Daoy (cell line): ENCODE data around the gene TPSG1. TPM values are rescaled to one million over a fixed set of nuclear protein-coding genes. Genes with fewer than 3 reads are reported as not detected.
"Not testable (repeated sequence)": the region's sequence is repeated elsewhere in the genome, so short reads cannot be mapped to it uniquely, and the experiment has no call there.

ENCODE experiments used
- DNase-seq: peaks from one replicate; pipeline ENCODE4 v3.0.0-alpha.2; 2015; ENCODE audit warnings: low read depth
- total RNA-seq: library from RNA; depleted of rRNA; stranded (reverse); fragments of >200 nt; shearing (Covaris generic); gene quantifications from 2 replicates; pipeline ENCODE4 v1.2.3, GENCODE V29; 2014

Gene TPSG1
- total RNA-seq, 1 experiment from 2014 or later: 0.23 TPM

DNA sequence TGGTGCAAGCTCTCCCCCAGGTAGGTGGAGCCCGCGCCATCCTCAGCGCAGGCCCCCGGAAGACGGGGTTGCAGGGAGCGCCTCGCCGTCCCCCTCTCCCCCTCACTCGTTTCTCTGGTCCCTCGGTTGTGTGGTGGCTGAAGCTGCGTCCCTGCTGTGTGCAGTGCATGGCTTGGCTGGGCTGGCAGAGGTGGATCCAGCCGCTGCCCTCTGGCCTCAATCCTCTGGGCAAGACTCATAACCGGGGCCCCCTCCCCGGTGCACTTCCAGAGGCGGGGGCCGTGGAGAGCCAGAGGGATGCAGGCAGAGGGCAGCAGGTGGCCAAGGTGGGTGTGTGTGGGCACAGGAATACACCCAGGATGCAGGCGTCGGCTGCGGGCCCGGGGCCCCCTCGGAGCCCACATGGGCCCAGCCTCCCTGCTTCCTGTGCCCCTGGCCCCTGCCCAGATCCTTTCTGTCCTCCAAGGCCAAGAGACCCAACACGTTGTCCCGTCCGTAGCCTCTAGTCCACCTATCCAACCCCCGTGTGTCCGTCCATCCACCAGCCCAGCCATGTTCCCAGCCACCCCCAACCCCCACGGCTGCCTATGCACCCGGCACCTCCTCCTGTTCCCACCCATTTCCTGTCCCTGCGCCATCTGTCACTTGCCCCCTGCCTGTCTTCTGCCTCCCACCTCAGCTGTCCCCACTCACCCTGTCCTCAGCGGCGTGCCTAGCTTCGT is 9.3 kb downstream of the TPSG1 start:
- DNase-seq: no peak

DNA sequence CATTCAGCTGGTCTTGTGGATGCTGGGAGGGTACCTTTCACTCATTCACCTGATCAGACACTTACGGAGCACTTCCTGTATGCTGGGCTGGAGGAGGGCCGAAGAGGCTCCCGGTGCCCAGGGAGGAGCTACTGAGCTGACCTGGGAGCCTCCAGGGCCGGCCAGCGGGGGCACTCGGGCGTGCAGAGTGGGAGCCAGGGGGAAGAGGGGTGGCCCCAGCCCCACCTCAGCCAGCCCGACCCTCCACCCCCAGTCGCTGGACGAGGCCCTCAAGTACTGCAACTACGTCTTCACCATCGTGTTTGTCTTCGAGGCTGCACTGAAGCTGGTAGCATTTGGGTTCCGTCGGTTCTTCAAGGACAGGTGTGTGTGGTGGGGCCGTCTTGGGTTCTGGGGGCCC is 10.3 kb downstream of the TPSG1 start:
- no peak for DNase-seq

DNA sequence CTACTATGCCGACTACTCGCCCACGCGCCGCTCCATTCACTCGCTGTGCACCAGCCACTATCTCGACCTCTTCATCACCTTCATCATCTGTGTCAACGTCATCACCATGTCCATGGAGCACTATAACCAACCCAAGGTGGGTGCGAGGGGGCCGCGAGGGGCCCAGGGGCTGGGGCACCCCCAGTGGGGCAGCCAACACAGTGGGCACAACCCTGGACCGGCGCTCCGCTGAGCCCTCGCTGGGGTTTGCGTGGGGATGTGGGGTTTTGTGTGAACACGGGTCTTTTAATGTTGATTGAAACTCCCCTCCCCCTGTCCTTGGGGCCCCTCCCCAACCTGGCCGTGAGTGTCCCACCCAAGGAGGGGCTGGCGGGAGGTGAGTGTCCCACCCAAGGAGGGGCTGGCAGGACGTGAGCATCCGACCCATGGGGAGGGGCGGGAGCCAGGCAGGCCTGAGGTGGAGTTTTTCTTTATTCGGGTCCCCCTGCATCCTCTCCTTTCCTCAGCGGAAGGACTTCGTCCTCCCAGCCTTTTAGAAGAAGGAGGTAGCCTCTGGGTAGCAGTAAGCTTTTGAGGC is 11.2 kb downstream of the TPSG1 start:
- no peak for DNase-seq

DNA sequence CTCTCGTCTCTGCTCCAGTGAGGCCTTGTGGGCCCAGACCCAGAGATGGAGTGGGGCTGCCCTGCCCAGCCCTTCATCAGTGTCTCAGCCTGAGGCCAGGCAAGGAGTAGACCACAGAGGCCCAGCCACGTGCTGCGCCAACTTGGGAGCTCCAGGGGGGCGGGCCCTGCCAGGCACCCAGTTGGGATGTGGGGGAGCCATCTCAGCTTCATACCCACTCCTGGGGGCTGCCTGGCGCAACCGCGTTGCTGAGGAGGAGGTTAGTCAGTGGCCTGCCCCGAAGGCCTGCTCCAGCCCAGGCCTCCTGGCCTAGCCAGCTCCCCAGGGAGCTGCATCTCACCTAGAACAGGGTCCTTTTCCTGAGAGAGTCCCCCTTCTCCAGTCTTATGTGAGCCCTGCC is 11.8 kb downstream of the TPSG1 start:
- no peak for DNase-seq

- no peak for DNase-seq
These were observed 12.4 kb downstream of the TPSG1 start for GRCh38 chr16:1212616-1213194.

GRCh38 chr16:1211451-1212268 is 13.4 kb downstream of the TPSG1 start:
- DNase-seq: no peak

DNA sequence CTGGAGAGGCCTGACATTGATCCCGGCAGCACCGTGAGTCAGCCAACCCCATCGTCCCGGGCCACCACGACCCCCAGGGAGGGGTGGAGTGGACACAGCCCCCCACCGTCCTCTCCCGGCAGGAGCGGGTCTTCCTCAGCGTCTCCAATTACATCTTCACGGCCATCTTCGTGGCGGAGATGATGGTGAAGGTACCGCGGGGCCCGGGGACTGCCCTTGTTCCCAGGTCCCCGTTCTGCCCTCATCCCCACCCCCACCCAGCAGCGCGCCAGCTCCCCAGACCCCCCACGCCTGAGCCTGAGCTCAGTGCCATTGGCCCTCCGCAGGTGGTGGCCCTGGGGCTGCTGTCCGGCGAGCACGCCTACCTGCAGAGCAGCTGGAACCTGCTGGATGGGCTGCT is 14.6 kb downstream of the TPSG1 start:
- DNase-seq: no peak

GRCh38 chr16:1209081-1209480 is 16.0 kb downstream of the TPSG1 start:
- DNase-seq: no peak

GRCh38 chr16:1208239-1208830 is 16.7 kb downstream of the TPSG1 start:
- DNase-seq: no peak

GRCh38 chr16:1206786-1207185 is 18.3 kb downstream of the TPSG1 start:
- DNase-seq: no peak

DNA sequence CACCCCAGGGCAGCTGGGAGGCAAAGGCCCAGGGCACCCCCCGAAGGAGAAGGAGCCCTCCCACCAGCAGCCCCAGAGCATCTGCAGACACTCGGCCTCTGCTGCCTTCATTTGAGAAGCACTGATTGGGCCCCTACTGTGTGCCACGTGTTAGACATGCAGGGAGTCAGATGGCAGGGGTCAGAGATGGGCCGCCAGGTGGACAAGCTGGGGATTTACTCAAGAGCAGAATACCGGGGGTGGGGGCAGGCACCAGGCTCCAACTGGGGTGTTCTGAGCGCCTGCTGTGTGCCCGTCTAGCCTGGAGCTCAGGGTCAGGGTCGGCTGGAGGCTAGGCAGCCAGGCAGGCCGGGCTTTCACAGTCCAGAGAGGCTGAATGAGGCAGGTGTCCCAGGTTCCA is 18.7 kb downstream of the TPSG1 start:
- DNase-seq: no peak

GRCh38 chr16:1204933-1205332 is 20.1 kb downstream of the TPSG1 start:
- no peak for DNase-seq

DNA sequence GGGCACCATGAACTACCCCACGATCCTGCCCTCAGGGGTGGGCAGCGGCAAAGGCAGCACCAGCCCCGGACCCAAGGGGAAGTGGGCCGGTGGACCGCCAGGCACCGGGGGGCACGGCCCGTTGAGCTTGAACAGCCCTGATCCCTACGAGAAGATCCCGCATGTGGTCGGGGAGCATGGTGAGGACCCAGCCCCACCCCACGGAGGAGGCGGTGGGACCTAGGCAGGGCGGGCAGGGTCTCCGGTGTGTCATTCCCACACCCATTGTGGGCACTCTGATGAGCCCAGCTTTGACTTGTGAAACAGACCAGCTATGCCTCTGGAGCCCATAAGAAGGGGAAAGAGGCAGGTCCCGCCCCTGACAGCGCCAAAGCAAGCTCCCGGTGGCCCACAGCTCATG is 22.8 kb downstream of the TPSG1 start:
- DNase-seq: no peak

DNA sequence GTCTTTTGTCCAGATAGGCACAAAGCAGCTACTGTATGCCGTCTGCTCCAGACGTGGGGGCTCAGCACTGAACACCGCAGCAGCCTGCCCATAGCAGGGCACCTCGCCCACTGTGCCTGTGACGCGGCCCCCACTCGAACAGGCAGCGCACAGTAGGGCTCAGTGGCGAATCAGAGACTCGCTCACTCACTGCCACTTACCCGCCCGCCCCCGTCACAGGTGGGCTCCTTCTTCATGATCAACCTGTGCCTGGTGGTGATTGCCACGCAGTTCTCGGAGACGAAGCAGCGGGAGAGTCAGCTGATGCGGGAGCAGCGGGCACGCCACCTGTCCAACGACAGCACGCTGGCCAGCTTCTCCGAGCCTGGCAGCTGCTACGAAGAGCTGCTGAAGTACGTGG is 23.6 kb downstream of the TPSG1 start:
- DNase-seq: no peak

DNA sequence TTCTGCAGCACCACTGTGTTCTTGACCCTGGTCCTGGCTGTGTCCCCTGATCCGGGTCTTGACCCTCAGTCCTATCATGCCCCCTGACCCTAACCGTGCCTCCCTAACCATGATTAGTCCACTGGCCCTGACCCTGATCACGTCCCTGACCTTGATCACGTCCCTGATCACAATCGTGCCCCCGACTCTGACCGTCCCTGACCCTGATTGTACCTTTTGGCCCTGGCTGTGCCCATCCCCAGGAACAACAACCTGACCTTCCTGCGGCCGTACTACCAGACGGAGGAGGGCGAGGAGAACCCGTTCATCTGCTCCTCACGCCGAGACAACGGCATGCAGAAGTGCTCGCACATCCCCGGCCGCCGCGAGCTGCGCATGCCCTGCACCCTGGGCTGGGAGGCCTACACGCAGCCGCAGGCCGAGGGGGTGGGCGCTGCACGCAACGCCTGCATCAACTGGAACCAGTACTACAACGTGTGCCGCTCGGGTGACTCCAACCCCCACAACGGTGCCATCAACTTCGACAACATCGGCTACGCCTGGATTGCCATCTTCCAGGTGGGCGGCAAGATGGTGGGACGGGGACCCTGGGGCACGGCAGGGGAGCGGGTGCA is 24.9 kb downstream of the TPSG1 start:
- no peak for DNase-seq

- no peak for DNase-seq
These were observed 25.6 kb downstream of the TPSG1 start for GRCh38 chr16:1199347-1200013.

DNA sequence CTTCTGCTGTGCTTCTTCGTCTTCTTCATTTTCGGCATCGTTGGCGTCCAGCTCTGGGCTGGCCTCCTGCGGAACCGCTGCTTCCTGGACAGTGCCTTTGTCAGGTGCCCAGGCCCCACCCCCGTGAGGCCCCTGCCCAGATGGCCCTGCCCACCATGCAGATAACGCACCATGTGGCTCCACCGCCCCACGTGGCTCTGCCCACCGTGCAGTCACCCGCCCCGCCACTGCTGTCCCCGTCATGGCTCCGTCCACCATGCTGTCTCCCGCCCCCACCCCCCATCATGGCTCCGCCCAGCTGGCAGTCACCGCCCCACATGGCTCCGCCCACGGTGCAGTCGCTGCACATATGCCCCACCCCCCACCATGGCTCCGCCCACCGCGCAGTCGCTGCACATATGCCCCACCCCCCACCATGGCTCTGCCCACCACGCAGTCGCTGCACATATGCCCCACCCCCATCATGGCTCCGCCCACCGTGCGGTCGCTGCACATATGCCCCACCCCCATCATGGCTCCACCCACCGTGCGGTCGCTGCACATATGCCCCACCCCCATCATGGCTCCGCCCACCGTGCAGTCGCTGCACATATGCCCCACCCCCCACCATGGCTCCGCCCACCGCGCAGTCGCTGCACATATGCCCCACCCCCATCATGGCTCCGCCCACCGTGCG is 26.3 kb downstream of the TPSG1 start:
- not testable (repeated sequence) for DNase-seq

DNA sequence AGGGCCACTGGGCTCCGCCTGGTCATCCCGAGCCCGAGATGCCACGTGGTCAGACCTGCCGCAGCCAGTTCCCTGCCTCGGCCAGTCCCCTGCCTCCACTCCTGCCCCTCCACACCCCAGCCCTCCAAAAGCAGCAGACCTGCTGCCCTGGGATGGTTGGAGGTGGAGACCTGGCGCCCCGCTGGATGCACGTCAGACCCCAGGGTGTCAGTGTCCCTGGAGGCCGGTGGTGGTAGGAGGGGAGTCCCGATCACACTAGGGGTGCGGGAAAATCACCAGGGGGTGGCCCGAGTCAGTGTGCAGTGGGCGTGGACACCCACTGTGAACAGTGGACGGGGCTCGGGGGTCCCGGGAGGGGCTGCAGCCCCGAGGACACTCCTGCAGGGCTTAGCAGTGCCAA is 26.9 kb downstream of the TPSG1 start:
- no peak for DNase-seq

GRCh38 chr16:1197237-1197866 is 27.7 kb downstream of the TPSG1 start:
- no peak for DNase-seq

DNA sequence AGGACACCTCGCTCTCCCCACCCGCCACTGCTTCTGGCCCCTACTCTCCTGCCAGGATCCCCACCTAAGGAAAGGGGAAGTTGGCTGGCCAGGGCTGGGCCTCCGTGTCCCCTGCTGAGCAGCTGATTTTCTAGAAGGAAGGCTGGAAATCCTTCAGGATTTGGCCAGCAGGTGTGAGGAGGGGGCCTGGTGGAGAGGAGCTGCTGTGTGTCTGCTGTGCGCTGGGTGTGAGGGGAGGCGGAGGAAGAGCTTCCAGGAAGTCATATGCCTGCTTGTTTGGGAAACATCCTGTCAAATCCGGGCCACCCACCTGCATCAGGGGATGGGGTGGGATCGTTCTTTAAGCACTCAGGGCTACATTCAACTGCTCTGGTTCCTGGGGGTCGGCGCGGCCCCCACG is 28.6 kb downstream of the TPSG1 start:
- DNase-seq: no peak
